Naive B cell (primary cell): Measurements from ENCODE around the gene FREM1. TPM values are rescaled to one million over a fixed set of nuclear protein-coding genes. Genes with fewer than 3 reads are reported as not detected.

Source experiments
- ATAC-seq, 2 donors: fragments of 150-1000 bp; cut with Tn5 transposase; 2 replicates each; pipeline ENCODE4 v1.10.0; 2021; ENCODE audit warnings: low read depth in 2 of 2, mild to moderate bottlenecking in 2 of 2, moderate library complexity in 2 of 2
- DNase-seq: peaks from one replicate; pipeline ENCODE4 v3.0.0; 2022
- H3K27ac Mint-ChIP-seq, 6 donors: one replicate each; pipeline ENCODE4 v1.8.0; 2020 to 2022; ENCODE audit warnings: mild to moderate bottlenecking in 6 of 6, mixed read lengths in 6 of 6, moderate library complexity in 5 of 6, inconsistent platforms in 2 of 6
- H3K27me3 Mint-ChIP-seq, 3 donors: one replicate each; pipeline ENCODE4 v1.8.0; 2021 to 2022; ENCODE audit warnings: mixed read lengths in 3 of 3, mild to moderate bottlenecking in 1 of 3
- H3K36me3 Mint-ChIP-seq, 2 donors: one replicate each; pipeline ENCODE4 v1.8.0; 2020 to 2022; ENCODE audit warnings: mixed read lengths in 2 of 2, inconsistent platforms in 1 of 2, mild to moderate bottlenecking in 1 of 2
- H3K4me1 Mint-ChIP-seq, 3 donors: one replicate each; pipeline ENCODE4 v1.8.0; 2020 to 2022; ENCODE audit warnings: mixed read lengths in 3 of 3, inconsistent platforms in 1 of 3, mild to moderate bottlenecking in 1 of 3, moderate library complexity in 1 of 3
- H3K4me3 Mint-ChIP-seq, 8 donors: one replicate each; pipeline ENCODE4 v1.8.0; 2020 to 2022; ENCODE audit warnings: mild to moderate bottlenecking in 8 of 8, mixed read lengths in 8 of 8, moderate library complexity in 8 of 8, inconsistent platforms in 2 of 8
- H3K9me3 Mint-ChIP-seq, 7 donors: one replicate each; pipeline ENCODE4 v1.8.0; 2020 to 2022; ENCODE audit warnings: mixed read lengths in 7 of 7, mild to moderate bottlenecking in 5 of 7, inconsistent platforms in 2 of 7, moderate library complexity in 1 of 7
- polyA plus RNA-seq, 6 donors: library from polyadenylated mRNA; unstranded; fragments of 300-500 nt; fragmentation: Illumina TruSeq; gene quantifications; one replicate each; pipeline ENCODE4 v1.2.3, GENCODE V29; 2021; ENCODE audit warnings: low read depth in 6 of 6

Gene FREM1
- polyA plus RNA-seq, 6 donors from 2014 or later: not detected

DNA sequence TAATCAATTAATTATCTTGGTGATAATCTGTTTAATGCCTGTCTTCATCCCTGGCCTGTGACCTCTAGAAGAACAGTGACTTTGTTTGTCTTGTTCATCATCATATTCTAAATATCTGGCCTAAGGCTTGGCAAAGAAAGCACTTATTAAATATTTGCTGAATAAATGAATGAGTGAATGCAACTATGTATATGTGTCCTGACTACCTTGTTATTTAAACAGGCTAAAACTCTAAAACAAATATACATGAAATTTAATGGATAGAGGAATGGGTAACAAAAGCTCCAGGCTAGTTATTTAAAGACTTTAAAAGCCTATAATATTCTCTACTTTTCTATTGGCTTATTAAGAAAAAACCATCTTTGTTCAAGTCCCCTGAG lies 96.0 kb downstream of the FREM1 start:
- no peak overlapping the region for H3K27ac Mint-ChIP-seq

DNA sequence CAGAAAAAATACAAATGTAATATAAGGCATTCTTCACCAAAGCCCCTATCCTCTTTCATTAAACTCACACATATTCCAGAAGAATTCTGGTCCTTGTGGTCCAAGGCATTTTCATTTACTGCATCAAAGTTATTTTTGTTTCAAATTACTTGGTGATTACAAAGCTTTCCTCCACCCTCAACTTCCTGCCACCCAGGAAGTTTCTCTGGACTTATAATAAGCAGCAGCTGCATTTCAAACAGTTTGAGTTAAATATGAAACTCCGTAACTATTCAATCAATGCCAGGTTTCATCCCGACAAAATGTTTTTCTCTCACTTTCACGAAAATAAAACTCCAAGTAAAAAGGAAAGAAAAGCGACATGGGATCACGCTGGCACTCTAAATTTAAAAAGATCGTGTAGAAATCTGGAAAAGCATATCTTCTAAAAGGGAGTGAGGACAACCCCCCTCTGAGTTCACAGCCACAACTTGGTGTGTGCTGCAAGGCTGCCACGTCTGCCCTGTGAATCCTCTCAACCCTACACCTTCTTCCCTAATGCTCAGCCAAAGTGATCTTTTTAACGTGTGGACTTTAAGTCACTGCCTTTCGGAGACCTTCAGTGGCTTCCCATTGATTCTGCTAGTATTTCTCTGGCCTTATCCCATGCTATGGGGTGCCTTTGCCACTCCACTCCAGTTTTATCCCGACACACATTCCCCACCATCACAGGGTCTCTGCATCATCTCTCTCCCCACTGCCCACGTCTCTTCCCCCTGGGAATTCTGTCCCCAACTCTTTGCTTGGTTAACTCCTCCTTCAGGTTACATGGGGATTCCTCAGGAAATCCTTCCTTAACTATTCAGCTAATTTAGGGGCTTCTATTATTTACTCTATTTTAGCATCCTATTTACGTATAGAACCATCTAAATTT lies 96.6 kb downstream of the FREM1 start:
- Mint-ChIP-seq H3K4me1 (no peaks in the 10 kb centered on the region), H3K4me3 (no peak overlapping the region), H3K27ac (peak overlapping the region in 1 of 6 donors; percentile 9), H3K9me3 (peaks cover 0 to 8% (median 0%) of the 10 kb centered on the region in 7 donors), H3K27me3 (peaks cover 23 to 36% (median 31%) of the 10 kb centered on the region in 3 donors), H3K36me3 (no peaks in the 10 kb centered on the region)
- DNase-seq (no peak), ATAC-seq (no peak)

More for the DNA sequence above, 96.0 kb downstream of the FREM1 start:
- ATAC-seq: no peak
- Mint-ChIP-seq H3K36me3 (no peaks in the 10 kb centered on the region), H3K4me3 (no peak overlapping the region), H3K9me3 (peaks cover 0 to 2% (median 0%) of the 10 kb centered on the region in 7 donors), H3K27me3 (peaks cover 29 to 42% (median 37%) of the 10 kb centered on the region in 3 donors), H3K4me1 (no peaks in the 10 kb centered on the region)
- DNase-seq: no peak

DNA sequence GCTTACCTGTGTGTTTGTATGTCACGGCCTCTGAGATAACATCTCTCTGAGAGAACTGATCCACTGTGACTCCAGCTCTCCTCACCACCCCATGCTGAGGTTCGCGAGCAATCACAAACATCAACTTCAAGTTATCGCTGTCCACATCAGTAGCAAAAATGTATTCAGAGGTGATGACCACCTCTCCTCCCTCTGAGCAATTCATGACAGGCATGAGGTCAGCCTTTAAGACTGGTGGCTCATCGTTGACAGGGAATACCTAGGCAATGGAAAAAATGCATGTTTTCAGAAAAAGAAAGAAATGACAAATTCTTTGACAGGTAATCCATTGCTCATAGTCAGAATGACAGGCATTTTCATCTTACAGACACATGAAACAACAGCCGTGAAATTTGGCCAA lies 97.4 kb downstream of the FREM1 start:
- Mint-ChIP-seq H3K27ac (no peak overlapping the region), H3K9me3 (peaks cover 0 to 11% (median 0%) of the 10 kb centered on the region in 7 donors), H3K36me3 (no peaks in the 10 kb centered on the region), H3K27me3 (peaks cover 15 to 30% (median 28%) of the 10 kb centered on the region in 3 donors), H3K4me3 (no peak overlapping the region), H3K4me1 (no peaks in the 10 kb centered on the region)
- ATAC-seq: no peak
- no peak for DNase-seq

DNA sequence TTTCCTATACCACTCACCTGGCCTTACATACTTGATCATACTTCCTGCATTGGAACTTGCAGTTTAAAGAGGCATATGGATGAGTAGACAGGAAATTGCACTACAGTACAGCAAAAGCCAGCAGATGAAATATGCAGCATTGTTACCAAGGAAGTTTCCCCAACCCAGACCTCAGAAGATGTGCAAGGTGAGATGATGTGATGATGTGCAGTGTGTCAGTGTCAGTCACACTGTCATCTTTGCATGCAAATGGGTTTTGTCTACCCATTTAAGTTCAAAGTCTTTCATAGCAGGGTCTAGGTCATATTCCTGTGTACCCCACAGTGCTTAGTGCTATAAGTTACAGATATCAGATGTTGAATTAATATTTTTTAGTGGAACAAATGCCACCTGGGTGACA lies 98.4 kb downstream of the FREM1 start:
- ATAC-seq: no peak
- H3K36me3 Mint-ChIP-seq: no peaks in the 10 kb centered on the region
- H3K4me3 Mint-ChIP-seq: no peak overlapping the region
- H3K9me3 Mint-ChIP-seq: peaks cover 0 to 11% (median 0%) of the 10 kb centered on the region in 7 donors
- no peak overlapping the region for H3K27ac Mint-ChIP-seq
- H3K4me1 Mint-ChIP-seq: no peaks in the 10 kb centered on the region
- no peak for DNase-seq
- H3K27me3 Mint-ChIP-seq: peaks cover 8 to 24% (median 22%) of the 10 kb centered on the region in 3 donors

DNA sequence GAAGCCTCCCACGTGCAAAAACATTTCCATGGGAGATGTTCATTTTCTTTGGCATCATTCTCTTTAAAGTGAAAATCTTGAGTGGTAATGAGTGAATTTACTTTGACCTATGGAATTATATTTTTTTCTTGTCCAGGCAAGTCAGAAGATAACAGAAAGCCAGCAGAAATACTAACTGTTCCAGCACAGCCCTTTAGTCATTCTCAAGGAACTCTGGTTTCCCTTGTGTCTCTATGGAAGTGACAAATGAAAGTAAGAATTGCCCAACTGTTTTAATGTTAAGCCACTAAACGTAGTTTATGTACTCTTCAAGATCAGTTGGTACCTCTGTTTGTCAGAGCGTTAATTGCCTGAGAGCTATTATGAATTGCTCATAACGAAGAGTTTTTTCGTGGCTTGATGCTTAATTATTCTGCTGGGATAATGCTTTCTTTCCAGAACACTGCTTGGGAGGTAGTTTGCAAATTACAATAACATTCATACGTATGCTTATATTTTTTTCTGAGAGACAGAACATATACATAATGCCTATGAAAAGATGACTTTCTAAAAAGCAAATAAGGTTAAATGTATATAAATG lies 103.2 kb downstream of the FREM1 start:
- DNase-seq: no peak
- Mint-ChIP-seq H3K4me3 (no peak overlapping the region), H3K36me3 (no peaks in the 10 kb centered on the region), H3K9me3 (peaks cover 0 to 9% (median 0%) of the 10 kb centered on the region in 7 donors), H3K27me3 (peaks cover 0 to 15% (median 3%) of the 10 kb centered on the region in 3 donors), H3K27ac (no peak overlapping the region), H3K4me1 (no peaks in the 10 kb centered on the region)
- no peak for ATAC-seq

DNA sequence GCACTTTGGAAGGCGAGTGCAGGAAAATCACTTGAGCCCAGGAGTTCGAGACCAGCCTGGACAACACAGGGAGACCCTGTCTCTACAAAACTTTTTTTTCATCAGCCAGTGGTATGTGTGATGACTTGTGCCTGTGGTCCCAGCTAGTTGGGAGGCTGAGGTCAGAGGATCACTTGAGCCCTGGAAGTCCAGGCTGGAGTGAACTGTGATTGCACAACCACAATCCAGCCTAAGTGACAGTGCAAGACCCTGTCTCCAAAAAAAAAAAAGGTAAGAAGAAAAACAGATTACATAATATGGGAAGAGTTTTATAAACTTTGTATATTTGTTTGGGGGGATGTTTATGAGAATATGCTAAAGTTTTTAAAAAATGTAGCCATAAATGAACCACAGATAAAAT lies 111.2 kb downstream of the FREM1 start:
- Mint-ChIP-seq H3K27ac (no peak overlapping the region), H3K36me3 (no peaks in the 10 kb centered on the region), H3K9me3 (peaks cover 0 to 2% (median 0%) of the 10 kb centered on the region in 7 donors), H3K27me3 (peaks cover 4 to 14% (median 12%) of the 10 kb centered on the region in 3 donors), H3K4me3 (no peak overlapping the region), H3K4me1 (no peaks in the 10 kb centered on the region)
- DNase-seq (no peak), ATAC-seq (no peak)

DNA sequence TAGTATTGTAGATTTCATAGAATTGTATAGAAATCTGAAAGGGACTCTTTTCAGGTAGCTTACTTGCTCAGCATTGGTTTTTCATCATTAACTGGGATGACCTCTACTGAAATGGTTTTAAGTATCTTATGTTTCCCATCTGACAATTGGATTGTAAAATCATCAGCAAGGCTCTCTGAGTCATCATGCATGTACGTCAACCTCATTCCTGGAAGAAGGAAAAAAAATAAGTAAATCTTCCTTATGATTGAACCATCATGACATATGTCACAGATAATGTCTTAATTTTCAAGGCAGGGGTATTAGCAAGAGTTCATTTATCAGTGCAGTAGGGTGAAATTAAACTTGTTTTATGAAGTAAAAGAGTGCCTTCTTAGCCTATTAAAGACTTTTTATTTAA lies 112.8 kb downstream of the FREM1 start:
- no peak overlapping the region for H3K27ac Mint-ChIP-seq
- H3K27me3 Mint-ChIP-seq: peaks cover 8 to 17% (median 16%) of the 10 kb centered on the region in 3 donors
- H3K9me3 Mint-ChIP-seq: peaks cover 0 to 2% (median 0%) of the 10 kb centered on the region in 7 donors
- no peaks in the 10 kb centered on the region for H3K36me3 Mint-ChIP-seq
- H3K4me3 Mint-ChIP-seq: no peak overlapping the region
- DNase-seq (no peak), ATAC-seq (no peak)
- H3K4me1 Mint-ChIP-seq: no peaks in the 10 kb centered on the region

DNA sequence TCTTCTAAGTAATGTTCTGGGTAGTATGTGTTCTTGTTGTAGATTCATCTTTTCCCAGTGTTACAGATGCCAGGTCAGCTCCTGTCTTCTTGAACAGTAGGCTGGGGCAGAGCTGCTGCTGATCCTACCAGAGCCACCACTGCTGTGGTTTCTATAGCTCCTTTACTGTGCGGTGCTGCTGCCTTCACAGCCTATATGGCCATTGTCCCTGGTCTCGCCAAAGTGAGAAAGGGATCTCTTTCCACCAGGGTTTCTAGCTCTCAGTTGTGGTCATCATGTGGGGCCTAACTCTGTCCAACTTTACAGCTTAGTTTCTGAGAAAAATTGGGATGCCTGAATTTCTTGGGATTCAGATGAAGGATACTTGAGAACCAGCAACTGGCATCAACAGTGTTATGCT lies 116.8 kb downstream of the FREM1 start:
- H3K4me3 Mint-ChIP-seq: no peak overlapping the region
- H3K4me1 Mint-ChIP-seq: no peaks in the 10 kb centered on the region
- no peaks in the 10 kb centered on the region for H3K36me3 Mint-ChIP-seq
- no peak for ATAC-seq
- no peak overlapping the region for H3K27ac Mint-ChIP-seq
- H3K27me3 Mint-ChIP-seq: peaks cover 13 to 32% (median 17%) of the 10 kb centered on the region in 3 donors
- peaks cover 0 to 7% (median 0%) of the 10 kb centered on the region in 7 donors for H3K9me3 Mint-ChIP-seq
- no peak for DNase-seq

DNA sequence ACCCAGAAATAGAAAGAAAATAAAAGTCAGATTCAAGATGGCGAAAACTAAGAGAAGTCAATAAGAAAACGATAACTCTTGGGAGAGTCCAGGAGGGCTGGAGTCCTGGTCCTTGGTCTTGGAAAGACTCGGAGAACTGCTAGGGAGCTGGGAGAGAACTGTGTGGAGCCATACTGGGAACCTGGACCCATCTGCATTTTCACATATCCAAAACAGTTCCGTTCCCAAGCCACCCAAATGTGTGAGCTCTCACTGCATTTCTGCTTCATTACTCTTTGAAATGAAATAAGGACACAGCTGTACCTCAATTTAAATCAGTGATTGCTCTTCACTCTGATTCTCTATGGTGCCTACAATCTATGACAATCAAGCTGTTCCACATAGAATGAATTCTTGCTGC lies 119.6 kb downstream of the FREM1 start:
- Mint-ChIP-seq H3K4me1 (no peaks in the 10 kb centered on the region), H3K27me3 (peaks cover 11 to 37% (median 24%) of the 10 kb centered on the region in 3 donors), H3K4me3 (no peak overlapping the region), H3K9me3 (peaks cover 0 to 14% (median 4%) of the 10 kb centered on the region in 7 donors), H3K27ac (no peak overlapping the region), H3K36me3 (no peaks in the 10 kb centered on the region)
- DNase-seq (no peak), ATAC-seq (no peak)

DNA sequence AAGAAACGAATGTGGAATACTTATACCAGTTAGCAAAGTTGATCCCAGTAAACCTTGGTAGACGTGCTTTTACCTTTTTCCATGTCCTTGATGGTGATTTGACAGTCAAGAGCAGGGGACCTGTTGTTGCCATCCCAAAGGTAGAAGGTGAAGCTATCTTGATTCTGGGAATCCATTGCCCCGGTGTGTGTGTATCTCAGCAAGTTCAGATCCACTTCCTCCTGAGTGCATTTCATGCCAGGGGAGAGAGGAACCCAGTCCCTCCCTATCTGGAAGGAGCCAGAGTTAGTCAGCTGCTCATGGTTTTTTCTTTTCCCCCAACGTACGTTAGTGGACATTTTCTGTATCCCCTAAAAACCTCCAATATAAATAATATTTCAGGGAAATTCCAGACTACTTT lies 121.4 kb downstream of the FREM1 start:
- Mint-ChIP-seq H3K4me1 (no peaks in the 10 kb centered on the region), H3K27ac (no peak overlapping the region), H3K9me3 (peaks cover 0 to 14% (median 4%) of the 10 kb centered on the region in 7 donors), H3K36me3 (no peaks in the 10 kb centered on the region), H3K4me3 (no peak overlapping the region), H3K27me3 (peaks cover 9 to 28% (median 18%) of the 10 kb centered on the region in 3 donors)
- no peak for DNase-seq
- no peak for ATAC-seq

DNA sequence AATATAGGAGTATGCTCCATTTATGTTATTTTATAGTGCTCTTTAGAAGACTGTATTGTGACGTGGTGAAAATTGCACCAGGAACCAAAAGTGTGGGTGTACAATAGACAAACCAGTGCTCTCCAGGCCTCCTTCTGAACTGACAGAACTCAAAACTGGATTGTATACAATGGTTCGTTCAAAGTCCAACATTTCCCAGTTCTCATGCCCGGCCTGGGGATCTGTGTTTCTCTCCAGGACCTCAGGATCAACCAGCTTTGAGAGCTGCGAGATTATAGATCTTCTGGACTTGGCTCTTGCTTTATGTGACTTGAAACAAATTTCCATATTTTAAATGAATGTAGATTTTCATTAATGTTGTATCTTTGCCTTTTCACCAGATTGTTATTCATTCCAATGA lies 126.9 kb downstream of the FREM1 start:
- Mint-ChIP-seq H3K36me3 (no peaks in the 10 kb centered on the region), H3K9me3 (peaks cover 0 to 10% (median 4%) of the 10 kb centered on the region in 7 donors), H3K4me1 (no peaks in the 10 kb centered on the region), H3K4me3 (no peak overlapping the region), H3K27me3 (peaks cover 11 to 19% (median 15%) of the 10 kb centered on the region in 3 donors), H3K27ac (no peak overlapping the region)
- no peak for DNase-seq
- no peak for ATAC-seq

DNA sequence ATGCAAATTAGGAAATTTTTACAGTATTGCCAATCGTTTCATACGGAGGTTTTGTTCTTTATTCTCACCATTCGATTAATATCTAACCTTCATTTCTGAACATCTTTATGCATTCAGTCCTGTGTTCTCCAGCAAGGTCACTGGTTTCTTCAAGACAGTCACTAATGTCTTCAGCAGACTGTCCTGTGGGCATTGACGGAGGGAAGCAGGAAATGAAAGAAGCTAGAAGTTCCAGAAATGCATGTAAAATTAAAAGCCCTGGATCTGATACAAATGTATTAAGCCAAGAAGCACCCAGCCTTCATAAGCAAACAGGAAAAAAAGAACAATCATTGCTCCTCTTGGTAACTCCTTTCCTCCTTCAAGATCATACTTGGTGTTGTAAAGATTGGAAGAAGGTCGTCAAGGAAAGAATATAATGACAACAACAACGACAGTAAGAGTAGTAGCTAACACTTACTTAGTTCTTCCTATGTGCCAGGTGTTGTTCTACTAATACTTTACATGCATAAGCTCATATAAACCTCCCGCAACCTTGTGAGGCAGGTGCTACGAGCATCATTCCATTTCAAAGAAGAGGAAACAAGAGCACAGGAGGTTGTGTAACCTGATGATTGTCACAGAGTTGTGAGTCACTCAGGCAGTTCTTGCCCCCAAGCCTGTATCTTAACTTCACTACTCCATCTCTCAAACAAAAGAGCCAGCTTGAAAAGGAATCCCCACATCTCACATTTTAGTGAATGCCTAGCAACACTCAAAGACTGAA lies 127.8 kb downstream of the FREM1 start:
- ATAC-seq (no peak), DNase-seq (no peak)
- peaks cover 0 to 2% (median under 1%) of the 10 kb centered on the region in 7 donors for H3K9me3 Mint-ChIP-seq
- H3K4me3 Mint-ChIP-seq: peak overlapping the region in 1 of 8 donors; percentile 65
- H3K27ac Mint-ChIP-seq: no peak overlapping the region
- no peaks in the 10 kb centered on the region for H3K4me1 Mint-ChIP-seq
- peaks cover 12 to 16% (median 14%) of the 10 kb centered on the region in 3 donors for H3K27me3 Mint-ChIP-seq
- H3K36me3 Mint-ChIP-seq: no peaks in the 10 kb centered on the region

DNA sequence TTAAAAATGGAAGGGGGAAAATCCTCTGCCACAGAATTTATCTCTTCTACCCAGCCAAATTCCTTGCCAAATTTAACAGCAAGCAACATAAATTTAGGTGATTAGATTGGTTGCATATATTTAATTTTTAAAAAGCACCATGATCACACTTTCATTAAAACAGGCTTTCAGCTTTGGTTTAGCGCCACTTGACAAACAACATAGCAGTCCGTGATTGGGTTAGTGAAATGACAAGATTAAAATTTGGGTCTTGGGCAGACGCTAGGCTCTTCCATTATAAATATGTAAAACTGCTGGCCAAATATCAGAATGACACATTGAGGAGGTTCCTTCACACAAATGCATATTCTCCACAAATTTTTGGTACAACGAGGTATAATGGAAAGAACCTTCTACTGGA lies 129.5 kb downstream of the FREM1 start:
- no peak for ATAC-seq
- no peaks in the 10 kb centered on the region for H3K36me3 Mint-ChIP-seq
- H3K27ac Mint-ChIP-seq: no peak overlapping the region
- peaks cover 10 to 18% (median 17%) of the 10 kb centered on the region in 3 donors for H3K27me3 Mint-ChIP-seq
- no peak overlapping the region for H3K4me3 Mint-ChIP-seq
- H3K9me3 Mint-ChIP-seq: peaks cover 0 to 2% (median 0%) of the 10 kb centered on the region in 7 donors
- DNase-seq: no peak
- no peaks in the 10 kb centered on the region for H3K4me1 Mint-ChIP-seq
